Transverse colon (tissue), 4 donors: Measurements from ENCODE around the gene MDP1. TPM values are rescaled to one million over a fixed set of nuclear protein-coding genes. Genes with fewer than 3 reads are reported as not detected.

Experiments
- DNase-seq: peaks from one replicate; pipeline ENCODE4 v3.0.0-alpha.2; 2019
- H3K27ac ChIP-seq, 4 donors: fragments of 200-600 bp; sonication (generic); 2 replicates each; pipeline ENCODE4 v1.5.1; 2016 to 2018; ENCODE audit warnings: inconsistent platforms in 4 of 4
- H3K27me3 ChIP-seq: fragments of 200-600 bp; sonication (generic); 2 replicates; pipeline ENCODE4 v1.5.1; 2017; ENCODE audit warnings: inconsistent platforms
- H3K36me3 ChIP-seq, 4 donors: fragments of 200-600 bp; sonication (generic); 2 replicates each; pipeline ENCODE4 v1.5.1; 2017 to 2019; ENCODE audit warnings: inconsistent platforms in 4 of 4
- H3K4me1 ChIP-seq, 4 donors: fragments of 200-600 bp; sonication (generic); 2 replicates each; pipeline ENCODE4 v1.5.1; 2017 to 2020; ENCODE audit warnings: inconsistent platforms in 4 of 4
- H3K4me3 ChIP-seq, 4 donors: fragments of 200-600 bp; sonication (generic); 1 replicate in 1 of 4; 2 replicates in 3 of 4; pipeline versions ENCODE4 v1.5.1 to v1.6.1; 2017 to 2019; ENCODE audit warnings: inconsistent platforms in 4 of 4
- H3K9me3 ChIP-seq, 2 donors: fragments of 200-600 bp; sonication (generic); 2 replicates each; pipeline ENCODE4 v1.5.1; 2017 to 2019; ENCODE audit warnings: inconsistent platforms in 2 of 2
- CTCF ChIP-seq, 5 experiments: fragments of 200-600 bp in 3 of 5; fragments of 450-650 bp in 2 of 5; sonication (generic) in 3 of 5; IDR thresholded peaks; 1 replicate in 2 of 5; 2 replicates in 3 of 5; pipeline ENCODE4 v1.5.1; 2016 to 2017; ENCODE audit warnings: antibody characterized with exemption in 5 of 5, inconsistent platforms in 3 of 5, mild to moderate bottlenecking in 2 of 5, moderate library complexity in 1 of 5
- EP300 ChIP-seq: sonication (generic); formaldehyde crosslinking; IDR thresholded peaks from one replicate; pipeline ENCODE4 v1.6.1; 2017; ENCODE audit warnings: antibody characterized with exemption, low read depth
- POLR2A ChIP-seq: fragments of 450-650 bp; IDR thresholded peaks from one replicate; pipeline ENCODE4 v1.6.1; 2016; ENCODE audit warnings: antibody characterized with exemption, mild to moderate bottlenecking, moderate library complexity
- POLR2AphosphoS5 ChIP-seq, 3 donors: sonication (generic); formaldehyde crosslinking; IDR thresholded peaks; one replicate each; pipeline ENCODE4 v1.6.1; 2016; ENCODE audit warnings: antibody characterized with exemption in 3 of 3
- WGBS, 2 donors: methylation state at CpG; one replicate each; pipeline ENCODE4 v1.1.5; 2018; ENCODE audit warnings: low coverage in 1 of 2; 5-methylcytosine and 5-hydroxymethylcytosine counted together
- in situ Hi-C, 4 donors: fragments of 200-750 bp; cut with MboI; loops; one replicate each; pipeline versions ENCODE4 v1.15.0 to v1.15.1; 2017; ENCODE audit warnings: low sequenced_read_pairs in 3 of 4, low pct_ligation_motif_present in 1 of 4, low pct_unique_long_range_greater_than_20kb in 1 of 4
- intact Hi-C: fragments of 100-400 bp; cut with DNase I; formaldehyde crosslinking; loops from one replicate; pipeline ENCODE4 v1.15.1; 2023; ENCODE audit warnings: low total_unique reads
- total RNA-seq, 4 donors: library from RNA; depleted of rRNA; stranded (reverse); fragments of >200 nt; gene quantifications; one replicate each; pipeline ENCODE4 v1.1.0, GENCODE V29; 2016

MDP1 gene
- total RNA-seq, 4 donors from 2014 or later: 11.1 to 116 (median 40.2) TPM

- WGBS, 2 donors: 87% methylated on average over 11 of the region's 14 CpGs; no CpG with 5 or more reads in 1 of the 2 donors
- intact Hi-C loops: no loop called here
These were observed 47.2 kb upstream of the MDP1 start, which contains the start of gene TGM1 for GRCh38 chr14:24262821-24263733. TSS of gene TGM1 (minus strand) at chr14:24263177. CDS start at chr14:24262352, 825 bp downstream.

DNA sequence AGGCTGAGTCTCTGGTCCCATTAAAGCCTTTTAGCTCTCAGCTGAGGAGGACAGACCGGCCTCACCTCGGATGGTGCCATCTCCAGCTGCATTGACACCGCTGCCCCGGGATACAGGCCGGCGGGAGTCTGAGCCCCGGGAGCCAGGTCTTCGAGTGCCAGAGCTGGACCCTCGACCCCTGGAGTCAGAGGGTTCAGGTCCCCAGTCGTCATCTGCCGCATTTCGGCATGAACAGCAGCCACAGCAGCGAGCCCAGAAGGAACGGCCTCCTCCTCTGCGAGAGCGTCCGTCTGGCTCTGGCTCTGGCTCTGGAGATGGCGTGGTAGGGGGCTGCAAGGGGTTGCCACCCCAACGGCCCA lies 46.1 kb upstream of the MDP1 start:
- peaks cover 0 to 10% (median 0%) of the 10 kb centered on the region in 4 donors for H3K36me3 ChIP-seq
- no peak for TF ChIP-seq POLR2A
- TF ChIP-seq CTCF (IDR thresholded peaks at IDR 0.05): no peak
- TF ChIP-seq POLR2AphosphoS5 (IDR thresholded peaks at IDR 0.05): no peak
- no peak for TF ChIP-seq EP300
- no peaks in the 10 kb centered on the region for H3K4me1 ChIP-seq
- in situ Hi-C loops: no loop called here
- intact Hi-C loops: no loop called here
- no peaks in the 10 kb centered on the region for H3K9me3 ChIP-seq
- 90% methylated on average over 17 of the region's 19 CpGs; no CpG with 5 or more reads in 1 of the 2 donors for WGBS, 2 donors
- no peak overlapping the region for H3K4me3 ChIP-seq
- H3K27me3 ChIP-seq: no peaks in the 10 kb centered on the region
- DNase-seq: no peak
- H3K27ac ChIP-seq: no peak overlapping the region

More at GRCh38 chr14:24262821-24263733, 47.2 kb upstream of the MDP1 start, which contains the start of gene TGM1:
- H3K4me3 ChIP-seq: no peak within 1 kb of the TSS
- no peaks in the 10 kb centered on the region for H3K9me3 ChIP-seq
- in situ Hi-C loops: no loop called here
- no peak for TF ChIP-seq POLR2A
- TF ChIP-seq EP300: no peak
- TF ChIP-seq CTCF (IDR thresholded peaks at IDR 0.05): no peak
- no peak for TF ChIP-seq POLR2AphosphoS5 (IDR thresholded peaks at IDR 0.05)
- H3K4me1 ChIP-seq: no peaks in the 10 kb centered on the region
- H3K27ac ChIP-seq: no peak within 1 kb of the TSS
- H3K27me3 ChIP-seq: no peaks in the 10 kb centered on the region
- DNase-seq: no peak
- H3K36me3 ChIP-seq: peaks cover 0 to 18% (median 0%) of the 10 kb centered on the region in 4 donors

GRCh38 chr14:24261256-24261968 lies 45.5 kb upstream of the MDP1 start:
- Histone ChIP-seq H3K27ac (no peak overlapping the region), H3K4me3 (no peak overlapping the region), H3K36me3 (peaks cover 0 to 7% (median 0%) of the 10 kb centered on the region in 4 donors), H3K9me3 (no peaks in the 10 kb centered on the region), H3K27me3 (no peaks in the 10 kb centered on the region), H3K4me1 (no peaks in the 10 kb centered on the region)
- no peak for DNase-seq
- TF ChIP-seq CTCF (IDR thresholded peaks at IDR 0.05) (no peak), POLR2AphosphoS5 (IDR thresholded peaks at IDR 0.05) (no peak), POLR2A (no peak), EP300 (no peak)
- in situ Hi-C loops (no loop called here), intact Hi-C loops (no loop called here)
- whole genome bisulfite sequencing, 2 donors: 92 to 100% methylated on average over 3 to 20 of the region's 20 CpGs

DNA sequence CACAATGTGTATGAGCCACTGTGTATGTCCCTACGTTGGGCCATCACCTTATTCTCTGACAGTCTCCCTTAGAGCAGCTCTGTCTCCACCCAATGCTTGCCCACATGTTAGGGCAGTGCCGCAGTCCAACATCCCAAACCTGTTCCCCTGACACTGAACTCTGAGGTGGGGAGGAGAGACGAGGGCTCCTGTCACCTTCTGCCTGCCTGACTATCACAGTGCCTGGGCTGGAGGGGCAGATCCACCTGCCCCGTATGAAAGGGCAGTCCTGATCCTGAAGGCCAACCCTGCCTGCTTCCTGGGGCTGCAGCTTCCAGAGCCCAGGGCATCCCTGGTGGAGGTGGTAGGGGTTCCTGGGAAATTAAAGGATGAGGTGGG lies 44.9 kb upstream of the MDP1 start:
- DNase-seq: no peak
- 80 to 84% methylated on average over 2 to 4 of the region's 4 CpGs for WGBS, 2 donors
- no peak for TF ChIP-seq CTCF (IDR thresholded peaks at IDR 0.05)
- no peak for TF ChIP-seq POLR2A
- TF ChIP-seq EP300: no peak
- no peak for TF ChIP-seq POLR2AphosphoS5 (IDR thresholded peaks at IDR 0.05)
- no peaks in the 10 kb centered on the region for H3K9me3 ChIP-seq
- no peaks in the 10 kb centered on the region for H3K27me3 ChIP-seq
- intact Hi-C loops: no loop called here
- H3K27ac ChIP-seq: no peak overlapping the region
- no peaks in the 10 kb centered on the region for H3K4me1 ChIP-seq
- in situ Hi-C loops: no loop called here
- peaks cover 0 to 1% (median 0%) of the 10 kb centered on the region in 4 donors for H3K36me3 ChIP-seq
- no peak overlapping the region for H3K4me3 ChIP-seq
